Measurements from ENCODE around the gene RREB1.

RREB1 gene

GRCh38 chr6:7229376-7230326, 121.9 kb downstream of the RREB1 start:
- no peak for DNase-seq

- no peak for DNase-seq
Observed at GRCh38 chr6:7230327-7230691, 122.5 kb downstream of the RREB1 start.

DNA sequence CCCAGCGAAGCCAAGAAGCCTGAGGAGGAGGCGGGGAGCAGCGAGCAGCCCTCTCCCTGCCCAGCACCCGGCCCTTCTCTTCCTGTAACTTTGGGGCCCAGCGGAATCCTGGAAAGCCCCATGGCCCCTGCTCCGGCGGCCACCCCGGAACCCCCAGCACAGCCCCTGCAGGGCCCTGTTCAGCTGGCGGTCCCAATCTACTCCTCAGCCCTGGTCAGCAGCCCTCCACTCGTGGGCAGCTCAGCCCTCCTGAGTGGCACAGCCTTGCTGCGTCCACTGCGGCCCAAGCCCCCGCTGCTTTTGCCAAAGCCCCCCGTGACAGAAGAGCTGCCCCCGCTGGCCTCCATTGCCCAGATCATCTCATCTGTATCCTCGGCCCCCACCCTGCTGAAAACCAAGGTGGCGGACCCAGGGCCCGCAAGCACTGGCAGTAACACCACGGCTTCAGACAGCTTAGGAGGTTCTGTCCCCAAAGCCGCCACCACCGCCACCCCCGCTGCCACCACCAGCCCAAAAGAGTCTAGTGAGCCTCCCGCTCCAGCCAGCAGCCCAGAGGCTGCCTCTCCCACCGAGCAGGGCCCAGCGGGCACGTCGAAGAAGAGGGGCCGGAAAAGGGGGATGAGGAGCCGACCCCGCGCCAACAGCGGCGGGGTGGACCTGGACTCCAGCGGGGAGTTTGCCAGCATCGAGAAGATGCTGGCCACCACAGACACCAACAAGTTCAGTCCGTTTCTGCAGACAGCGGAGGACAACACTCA, 123.4 kb downstream of the RREB1 start:
- no peak for DNase-seq

- DNase-seq, result no peak
Observed at GRCh38 chr6:7232351-7232750, 124.6 kb downstream of the RREB1 start.

GRCh38 chr6:7234547-7234946, 126.8 kb downstream of the RREB1 start:
- no peak for DNase-seq

- DNase-seq, result no peak
Observed at GRCh38 chr6:7235712-7236305, 128.0 kb downstream of the RREB1 start.

- no peak for DNase-seq
Observed at GRCh38 chr6:7236306-7237209, 128.8 kb downstream of the RREB1 start.

- no peak for DNase-seq
Observed at GRCh38 chr6:7237653-7238188, 130.0 kb downstream of the RREB1 start.

DNA sequence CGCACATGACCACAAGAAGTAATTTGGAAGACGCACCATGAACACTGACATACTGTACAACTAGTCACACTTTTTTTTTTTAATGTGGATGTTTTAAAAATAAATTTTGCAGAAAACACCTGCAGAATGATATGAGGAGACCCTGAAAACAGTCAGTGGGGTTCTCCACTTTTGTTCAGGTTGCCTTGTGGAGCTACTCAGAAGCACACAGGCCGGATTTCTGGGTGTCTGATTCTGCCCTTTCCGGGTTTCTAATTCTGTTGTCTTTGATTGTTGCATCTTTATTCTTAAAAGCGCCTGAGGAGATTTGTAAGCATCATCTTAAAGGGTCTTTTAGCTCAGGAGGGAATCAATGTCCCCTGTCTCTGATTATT, 130.8 kb downstream of the RREB1 start:
- no peak for DNase-seq

DNA sequence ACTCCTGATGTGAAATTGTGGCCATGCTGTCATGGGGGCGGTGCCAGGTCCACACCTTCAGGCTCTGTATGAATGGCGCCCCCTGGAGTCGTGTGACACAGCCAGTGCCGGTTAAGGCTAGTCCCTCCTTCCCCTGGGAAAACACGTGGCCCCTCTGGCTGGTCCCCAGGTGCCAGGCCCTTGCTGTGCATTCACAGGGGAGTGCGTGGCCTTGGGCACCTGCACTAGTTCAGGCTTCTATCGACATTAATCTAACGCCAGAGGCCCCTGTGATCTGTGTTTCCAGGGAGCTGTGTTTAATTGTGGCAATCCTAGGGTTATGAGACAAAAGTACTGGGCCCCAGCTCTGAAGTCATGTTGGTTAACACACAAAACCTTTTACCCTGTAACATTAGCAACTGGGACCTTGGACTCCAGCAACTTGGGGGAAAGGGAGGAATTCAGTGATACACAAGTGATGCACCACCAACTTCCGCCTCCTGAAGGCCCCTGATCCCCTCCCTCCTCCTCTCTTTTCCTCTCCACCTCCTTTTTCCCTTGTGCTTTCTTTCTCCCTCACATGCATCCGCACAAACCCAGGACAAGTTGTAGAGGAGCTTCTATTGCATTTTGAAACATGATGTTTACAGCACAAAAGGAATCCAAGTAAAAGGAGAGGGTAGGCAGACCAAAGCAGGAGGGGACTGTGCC, 131.3 kb downstream of the RREB1 start:
- peak; percentile 88 for DNase-seq

DNA sequence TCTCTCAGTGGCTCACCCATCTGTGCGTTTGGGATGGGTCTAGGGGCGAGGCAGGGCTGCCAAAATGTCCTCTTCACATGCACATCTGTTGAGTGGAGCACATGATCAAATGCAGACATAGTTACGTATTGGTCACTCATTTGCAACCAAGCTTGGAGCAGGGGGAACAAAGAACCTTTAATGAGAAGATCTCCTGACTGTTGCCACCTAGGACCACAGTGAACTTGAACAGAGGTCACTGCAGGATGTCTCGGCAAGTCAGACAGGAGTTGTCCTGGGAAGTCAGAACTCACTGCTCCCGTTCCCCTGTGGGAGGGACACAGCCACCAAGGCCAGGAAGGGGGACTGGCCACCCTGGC, 131.8 kb downstream of the RREB1 start:
- DNase-seq, result no peak

DNA sequence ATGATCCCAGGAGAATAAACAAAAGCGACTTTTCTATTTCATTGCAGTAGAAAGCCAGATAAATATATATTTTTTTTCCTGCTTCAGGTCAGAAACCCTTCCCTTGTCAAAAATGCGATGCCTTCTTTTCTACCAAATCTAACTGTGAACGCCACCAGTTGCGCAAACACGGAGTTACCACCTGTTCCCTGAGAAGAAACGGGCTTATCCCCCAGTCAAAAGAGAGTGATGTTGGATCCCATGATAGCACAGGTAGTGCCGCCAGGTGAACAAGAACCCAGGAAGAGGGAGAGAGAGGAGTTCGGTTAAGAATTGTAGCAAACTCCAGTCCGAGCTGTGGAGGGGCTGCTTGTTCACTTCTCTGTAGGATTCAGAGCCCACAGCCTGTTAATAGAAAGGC, 132.6 kb downstream of the RREB1 start:
- DNase-seq, result no peak

GRCh38 chr6:7241160-7241559, 133.4 kb downstream of the RREB1 start:
- DNase-seq, result no peak

DNA sequence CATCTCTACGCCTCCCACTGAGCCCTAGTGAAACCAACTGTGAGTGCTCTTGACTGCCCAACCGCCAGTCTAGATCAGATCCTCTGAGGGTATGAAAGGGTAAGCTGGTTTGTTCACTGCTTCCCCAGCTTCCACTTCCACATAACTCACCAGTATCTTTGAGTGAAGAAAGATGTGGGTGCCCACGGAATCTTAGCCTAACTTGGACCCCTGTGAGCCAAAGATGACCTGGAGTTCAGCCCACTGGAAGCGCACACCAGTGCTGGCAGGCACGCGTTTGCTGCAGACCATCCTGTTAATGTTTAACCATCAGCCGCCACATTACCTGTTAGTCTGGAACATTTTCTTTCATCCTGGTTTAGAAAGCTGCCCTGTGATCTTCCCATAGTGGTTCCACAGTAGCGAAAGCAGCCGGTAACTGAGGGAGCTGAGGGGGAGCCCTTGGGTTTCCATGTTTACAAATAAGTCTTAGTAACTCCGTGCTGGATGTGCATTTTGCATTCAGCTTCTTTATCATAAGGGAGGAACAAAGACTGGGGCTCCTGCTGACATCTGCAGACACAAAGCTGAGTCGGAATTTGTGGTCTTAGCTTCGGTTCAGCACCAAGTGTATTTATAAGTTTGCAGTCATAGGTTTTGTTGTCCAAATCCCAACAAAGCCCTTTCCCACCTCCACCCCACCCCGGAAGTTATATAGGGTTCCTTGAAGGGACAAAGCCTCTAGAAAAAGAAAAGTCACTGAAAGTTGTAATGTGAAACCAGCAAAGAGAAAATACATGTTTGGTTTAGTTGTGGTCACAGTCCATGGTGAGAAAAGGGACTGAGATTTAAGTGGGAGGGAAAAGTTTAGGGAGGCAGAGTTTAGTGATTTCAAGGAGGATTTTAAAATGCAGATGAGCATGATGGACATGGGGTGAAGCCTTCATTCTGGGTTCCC, 134.2 kb downstream of the RREB1 start:
- no peak for DNase-seq

- DNase-seq, result no peak
Observed at GRCh38 chr6:7242835-7243178, 135.0 kb downstream of the RREB1 start.

- peak; percentile 50 for DNase-seq
Observed at GRCh38 chr6:7243179-7243981, 135.6 kb downstream of the RREB1 start.

- DNase-seq, result no peak
Observed at GRCh38 chr6:7245668-7246393, 138.1 kb downstream of the RREB1 start.

- no peak for DNase-seq
Observed at GRCh38 chr6:7246401-7247178, 138.8 kb downstream of the RREB1 start.

DNA sequence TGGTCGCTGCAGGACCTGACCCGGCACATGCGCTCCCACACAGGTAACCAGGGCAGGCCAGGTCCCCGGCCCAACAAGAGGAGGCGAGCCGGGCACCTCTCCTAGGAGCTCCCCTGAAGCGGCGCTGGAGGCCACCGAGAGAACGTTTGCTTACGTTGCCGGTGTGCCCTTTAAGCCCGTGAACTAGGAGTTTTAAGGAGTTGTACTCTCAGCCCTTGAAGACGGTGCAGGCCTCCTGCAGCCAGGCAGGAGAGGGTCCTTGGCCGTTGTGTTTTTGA, 139.4 kb downstream of the RREB1 start:
- DNase-seq, result no peak
